Hepatic stellate cell (primary cell): ENCODE results near the gene SNX2.

Source experiments
- DNase-seq: peaks from one replicate; pipeline ENCODE4 v3.0.0; 2011; ENCODE audit warnings: low spot score

Gene SNX2

DNA sequence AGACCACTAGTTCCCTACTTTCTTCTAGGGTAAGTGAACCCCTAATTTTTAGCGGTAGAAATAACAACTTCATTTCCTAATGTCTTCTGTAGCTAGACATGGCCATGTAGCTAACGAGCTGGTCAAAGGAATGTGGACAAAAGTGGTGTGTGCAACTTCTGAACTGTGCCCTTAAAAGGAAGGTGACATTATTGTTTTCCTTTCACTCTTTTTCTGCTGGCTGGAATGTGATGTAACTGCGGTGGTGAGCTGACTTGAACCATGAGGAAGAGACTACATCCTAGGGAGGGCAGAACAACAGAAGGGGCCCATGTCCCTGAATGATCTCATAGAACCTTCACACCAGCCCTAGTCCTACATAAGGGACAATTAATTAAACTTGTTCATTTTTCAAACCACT is 1.3 kb upstream of the SNX2 start:
- no peak for DNase-seq

DNA sequence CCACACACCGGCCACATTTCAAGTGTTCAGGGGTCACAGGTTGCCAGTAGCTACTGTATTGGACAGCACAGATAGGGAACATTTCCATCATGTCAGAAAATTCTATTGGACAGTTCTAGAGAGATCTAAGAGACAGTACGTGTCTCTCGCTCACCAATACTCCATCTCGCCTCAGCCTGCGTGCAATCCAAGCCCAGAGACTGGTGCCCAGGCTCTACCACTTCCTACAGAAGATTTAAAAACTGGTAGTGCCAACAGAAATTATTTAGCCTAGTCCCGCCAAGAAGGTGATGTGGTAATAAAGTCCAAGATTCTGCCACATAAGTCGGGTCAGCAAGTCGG is 390 bp upstream of the SNX2 start:
- DNase-seq, result no peak

DNA sequence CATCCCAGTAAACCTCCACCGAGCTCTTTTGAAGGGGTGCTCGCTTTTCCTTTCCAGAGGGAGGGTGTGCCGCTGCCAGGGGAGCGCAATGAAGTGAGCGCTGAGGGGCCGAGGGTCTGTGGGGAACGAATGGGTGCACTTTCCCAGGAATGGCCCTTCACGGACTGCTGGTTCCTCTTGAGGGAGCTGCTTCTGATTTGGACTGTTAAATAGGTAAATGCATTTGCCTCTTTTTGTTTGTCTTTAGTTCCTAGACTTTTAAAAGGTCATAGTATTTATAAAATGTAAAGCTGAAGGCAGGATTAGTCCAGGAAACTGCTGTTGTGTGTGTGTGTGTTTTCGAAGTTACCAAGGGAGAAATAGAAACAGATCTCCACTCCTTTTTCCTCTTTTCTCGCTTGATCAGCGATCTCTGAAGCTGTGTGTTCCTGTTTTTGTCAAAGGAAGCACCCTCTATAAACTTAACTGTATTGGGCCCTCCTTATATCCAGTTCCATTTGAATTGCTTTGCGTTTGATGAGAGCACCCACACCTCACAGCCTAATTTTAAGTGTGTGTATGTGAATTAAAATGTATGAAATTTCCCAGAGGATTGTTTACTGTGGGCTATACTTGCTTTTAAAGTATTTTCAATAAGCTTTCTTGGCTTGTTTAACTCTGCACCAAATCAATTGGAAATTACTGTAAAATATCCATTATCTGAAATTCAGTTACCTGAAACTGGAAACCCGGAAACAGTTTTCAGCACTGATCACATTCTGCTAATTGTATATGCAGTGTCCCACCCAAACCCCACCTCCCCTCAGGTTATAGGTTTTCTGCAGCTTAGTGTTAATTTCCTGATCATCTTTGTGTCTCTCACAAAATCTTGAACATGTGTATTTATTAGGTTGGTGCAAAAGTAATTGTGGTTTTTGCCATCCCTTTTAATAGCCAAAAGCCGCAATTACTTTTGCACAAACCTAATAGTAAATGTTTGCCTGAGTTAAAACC is 966 bp downstream of the SNX2 start:
- DNase-seq, result peak; percentile 9

DNA sequence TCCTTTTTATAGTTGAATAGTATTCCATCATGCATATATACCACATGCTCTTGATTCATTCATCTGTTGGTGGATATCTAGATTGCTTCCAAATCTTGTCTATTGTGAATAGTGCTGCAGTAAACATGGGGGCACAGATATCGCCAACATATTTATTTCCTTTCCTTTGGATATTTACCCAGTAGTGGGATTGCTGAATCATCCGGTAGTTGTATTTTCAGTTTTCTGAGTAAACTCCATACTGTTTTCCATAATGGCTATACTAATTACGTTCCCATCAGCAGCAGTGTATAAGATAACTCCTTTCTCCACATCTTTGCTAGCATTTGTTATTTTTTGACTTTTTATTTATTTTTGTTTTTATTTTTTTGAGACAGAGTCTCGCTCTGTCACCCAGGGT is 3.3 kb downstream of the SNX2 start:
- no peak for DNase-seq

DNA sequence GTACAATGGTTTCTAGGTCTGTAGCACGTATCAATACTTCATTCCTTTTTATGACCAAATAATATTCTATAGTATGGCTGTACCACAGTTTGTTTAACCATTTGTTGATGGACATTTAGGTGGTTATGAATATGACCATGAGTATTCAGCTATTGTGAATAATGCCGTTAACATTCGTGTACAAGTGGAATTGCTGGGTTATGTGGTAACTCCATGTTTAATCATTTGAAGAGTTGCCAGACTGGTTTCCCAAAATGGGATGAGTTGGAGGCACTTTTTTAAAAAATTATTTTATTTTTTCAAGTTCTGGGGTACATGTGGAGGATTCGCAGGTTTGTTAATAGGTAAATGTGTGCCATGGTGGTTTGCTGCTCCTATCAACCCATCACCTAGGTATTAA is 4.6 kb downstream of the SNX2 start:
- DNase-seq, result no peak

DNA sequence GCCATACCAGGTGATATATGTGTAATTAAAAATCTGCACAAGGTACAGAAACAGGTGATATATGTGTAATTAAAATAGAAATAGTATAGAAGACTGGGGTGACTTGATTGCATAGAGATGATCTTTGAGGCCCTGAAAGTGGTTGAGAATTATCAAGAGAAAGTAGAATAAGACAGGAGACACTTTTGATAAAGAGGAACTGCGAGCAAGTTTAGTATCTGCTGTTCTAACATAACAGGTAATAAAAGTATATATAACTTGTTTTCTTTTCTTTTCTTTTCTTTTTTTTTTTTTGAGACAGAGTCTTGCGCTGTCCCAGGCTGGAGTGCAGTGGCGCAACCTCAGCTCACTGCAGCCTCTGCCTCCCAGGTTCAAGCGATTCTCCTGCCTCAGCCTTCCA is 5.4 kb downstream of the SNX2 start:
- DNase-seq, result no peak

DNA sequence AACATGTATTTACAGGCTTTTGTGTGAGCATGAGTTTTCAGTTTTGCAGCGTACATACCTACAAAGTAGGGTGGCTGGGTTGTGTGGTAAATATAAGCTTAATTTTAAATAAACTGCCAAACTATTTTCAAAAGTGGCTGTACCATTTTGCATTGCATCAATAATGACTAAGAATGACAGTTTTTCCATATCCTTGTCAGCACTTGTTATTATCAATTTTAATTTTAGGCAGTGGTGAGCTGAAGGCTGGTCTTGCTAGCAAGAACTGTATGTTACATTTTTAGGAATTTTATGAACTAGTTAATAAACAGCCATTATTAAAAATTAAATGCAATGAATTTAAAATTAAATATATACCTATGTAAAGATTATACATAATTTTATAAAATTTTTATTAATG is 6.6 kb downstream of the SNX2 start:
- DNase-seq, result no peak

DNA sequence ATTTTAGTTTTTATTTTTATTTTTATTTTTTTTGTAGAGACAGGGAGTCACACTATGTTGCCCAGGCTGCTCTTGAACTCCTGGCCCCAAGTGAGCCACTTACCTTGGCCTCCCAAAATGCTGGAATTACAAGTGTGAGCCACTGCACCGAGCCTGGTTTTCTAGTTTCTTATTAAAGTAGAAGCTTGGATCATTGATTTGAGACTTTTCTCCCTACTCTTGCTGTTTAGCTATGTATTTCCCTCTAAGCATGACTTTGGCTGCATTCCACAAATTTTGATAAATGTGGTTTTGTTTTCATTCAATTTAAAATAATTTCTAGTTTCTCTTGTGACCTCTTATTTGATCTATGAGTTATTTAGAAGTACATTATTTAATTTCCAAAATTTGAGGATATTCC is 10.4 kb downstream of the SNX2 start:
- no peak for DNase-seq

DNA sequence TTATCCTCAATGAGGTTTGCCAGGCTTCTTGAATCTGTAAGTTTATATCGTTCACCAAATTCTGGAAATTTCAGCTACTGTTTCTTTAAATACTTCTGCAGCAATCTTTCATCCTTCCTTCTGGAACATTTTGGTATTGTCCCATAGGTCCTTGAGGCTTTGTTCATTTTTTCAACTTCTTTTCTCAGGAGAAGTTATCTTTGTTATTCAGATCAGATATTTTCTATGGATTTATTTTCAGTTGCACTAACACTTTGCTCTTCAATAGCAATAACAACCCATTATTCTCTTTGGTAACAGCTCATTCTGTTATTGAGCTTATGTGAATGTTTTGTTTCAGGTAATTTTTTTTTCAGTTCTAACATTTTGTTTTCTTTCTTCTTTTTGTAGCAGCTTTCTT is 13.5 kb downstream of the SNX2 start:
- DNase-seq, result no peak

DNA sequence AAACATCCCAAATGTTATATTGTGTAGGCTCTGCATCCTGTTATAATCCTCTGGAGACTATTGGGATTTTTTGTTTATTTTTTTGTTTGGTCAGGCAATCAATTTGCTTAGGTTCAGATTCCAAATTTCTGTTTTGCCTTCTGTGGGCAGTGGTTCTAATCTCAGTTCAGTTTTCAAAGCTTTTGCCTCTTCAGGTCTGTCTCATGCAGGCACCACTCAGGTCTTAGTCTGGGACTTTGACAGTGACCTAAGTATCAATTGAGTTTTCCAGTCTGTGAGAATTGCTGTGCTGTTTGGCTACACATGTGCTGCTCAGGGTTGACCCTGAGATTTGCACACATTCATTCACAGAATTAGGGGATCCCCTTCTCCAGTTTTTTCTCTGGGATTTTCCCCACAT is 14.1 kb downstream of the SNX2 start:
- DNase-seq, result no peak

DNA sequence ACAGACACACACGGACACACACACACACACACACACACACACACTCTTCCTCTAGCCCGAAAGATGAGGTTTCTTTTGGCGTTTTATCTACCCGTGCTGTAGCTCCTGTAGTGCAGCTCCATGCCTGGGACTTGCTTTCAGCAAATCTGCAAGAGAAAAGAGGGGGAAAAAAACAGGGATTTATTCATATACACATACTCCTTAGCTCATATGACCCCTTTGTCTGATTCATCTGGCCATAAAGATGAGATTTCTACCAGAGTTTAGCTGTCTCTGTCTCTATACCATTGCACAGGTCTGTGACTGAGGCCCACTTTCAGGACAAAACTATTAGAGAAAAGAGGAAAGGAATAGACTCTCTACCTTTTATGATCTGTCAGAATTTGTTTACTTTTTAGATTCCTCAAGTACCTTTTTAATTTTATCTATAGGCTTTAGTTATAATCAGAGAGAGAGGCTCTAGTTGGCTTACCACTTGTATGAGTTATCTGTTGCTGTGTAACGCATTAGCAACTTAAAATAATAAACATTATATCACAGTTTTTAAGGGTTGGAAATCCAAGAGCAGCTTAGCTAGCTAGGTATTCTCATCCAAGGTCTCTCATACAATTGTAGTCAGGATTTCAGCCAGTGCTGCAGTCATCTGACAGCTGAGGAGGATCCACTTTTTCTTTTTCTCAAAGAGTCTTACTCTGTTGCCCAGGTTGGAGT is 14.7 kb downstream of the SNX2 start:
- DNase-seq, result no peak

DNA sequence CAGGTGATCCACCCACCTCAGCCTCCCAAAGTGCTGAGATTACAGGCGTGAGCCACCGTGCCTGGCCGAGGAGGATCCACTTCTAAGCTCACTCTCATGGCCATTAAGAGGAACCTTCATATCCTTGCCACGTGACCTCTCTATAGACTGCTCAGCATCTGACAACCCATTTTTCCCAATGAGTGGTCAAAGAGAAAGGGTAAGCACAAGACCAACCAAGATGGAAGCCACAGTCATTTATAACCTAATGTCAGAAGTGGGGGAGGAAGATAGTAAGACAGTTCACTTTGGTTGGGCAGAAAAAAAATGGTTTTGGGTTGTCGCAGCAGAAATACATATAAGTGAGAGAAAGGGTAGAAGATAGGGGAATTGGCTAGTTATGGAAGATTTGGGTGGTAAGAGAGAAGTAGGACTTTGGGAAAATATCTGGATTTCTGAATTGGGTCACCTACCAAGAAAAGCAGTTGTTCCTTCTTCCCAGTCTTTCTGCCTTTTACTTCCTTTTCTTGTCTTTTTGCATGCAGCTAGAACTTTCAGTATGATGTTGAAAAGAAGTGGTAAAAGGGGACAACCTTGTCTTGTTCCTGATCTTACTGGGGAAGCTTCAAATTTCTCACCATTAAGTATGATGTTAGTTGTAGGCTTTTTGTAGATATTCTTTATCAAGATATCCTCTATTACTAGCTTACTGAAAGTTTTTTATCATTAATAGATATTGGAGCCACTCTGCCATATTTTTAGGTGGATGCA is 15.6 kb downstream of the SNX2 start:
- no peak for DNase-seq

DNA sequence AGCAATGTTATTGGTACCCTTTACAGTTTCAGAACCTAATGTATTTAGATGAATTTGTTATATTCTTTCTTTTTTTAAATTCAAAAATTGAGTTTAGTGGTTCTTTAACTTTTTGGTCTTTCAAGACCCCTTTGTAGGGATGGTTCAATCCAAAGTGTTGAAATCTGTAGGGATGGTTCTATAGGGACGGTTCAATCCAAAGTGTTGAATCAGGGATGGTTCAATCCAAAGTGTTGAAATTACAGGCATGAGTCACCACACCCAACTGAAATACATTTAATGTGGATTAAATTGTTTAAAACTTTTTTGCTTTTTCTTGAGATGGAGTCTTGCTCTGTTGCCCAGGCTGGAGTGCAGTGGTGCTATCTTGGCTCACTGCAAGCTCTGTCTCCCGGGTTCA is 30.6 kb downstream of the SNX2 start:
- no peak for DNase-seq

DNA sequence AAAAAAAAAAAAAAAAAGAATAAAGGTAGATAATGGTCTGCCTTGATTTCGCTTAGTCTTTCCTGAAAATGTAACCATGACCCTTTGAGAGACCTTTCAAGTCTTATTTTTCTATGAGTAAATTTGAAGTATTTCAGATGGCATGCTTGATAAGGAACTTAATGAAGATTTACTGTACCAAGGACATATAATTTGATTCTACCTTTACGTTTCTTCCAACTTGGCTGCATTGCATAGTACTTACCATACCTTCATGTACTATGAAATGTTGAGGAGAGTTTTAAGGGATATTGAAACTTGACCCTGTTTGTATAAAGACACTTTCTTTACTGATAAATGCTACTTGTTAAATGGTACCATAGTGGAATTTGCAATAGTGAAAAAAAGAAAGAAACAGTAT is 35.5 kb downstream of the SNX2 start:
- no peak for DNase-seq

DNA sequence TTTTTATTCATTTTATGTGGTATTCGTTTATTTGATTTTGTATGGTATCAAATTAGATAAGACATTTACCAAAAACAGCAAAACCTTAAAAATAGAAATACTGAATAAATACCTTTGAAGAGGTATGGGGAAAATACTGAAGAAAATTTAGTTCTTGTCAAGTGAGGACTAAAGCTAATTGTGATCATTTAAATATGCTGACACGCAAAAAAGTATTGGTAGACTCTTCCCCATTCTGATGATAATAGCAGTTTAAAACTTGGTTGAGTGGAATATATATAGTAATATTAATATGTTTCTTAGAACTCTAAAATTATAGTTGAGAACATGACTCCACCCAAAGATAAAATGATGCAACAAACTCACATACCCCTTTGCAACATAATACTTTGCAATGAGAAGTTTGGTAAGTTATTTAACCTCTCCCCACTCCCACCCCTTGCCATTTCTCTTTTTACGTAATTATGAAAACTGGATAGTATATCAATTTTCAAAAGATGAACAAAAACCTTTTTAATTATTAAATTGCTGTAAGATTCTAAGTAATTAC is 40.4 kb downstream of the SNX2 start:
- DNase-seq, result no peak

DNA sequence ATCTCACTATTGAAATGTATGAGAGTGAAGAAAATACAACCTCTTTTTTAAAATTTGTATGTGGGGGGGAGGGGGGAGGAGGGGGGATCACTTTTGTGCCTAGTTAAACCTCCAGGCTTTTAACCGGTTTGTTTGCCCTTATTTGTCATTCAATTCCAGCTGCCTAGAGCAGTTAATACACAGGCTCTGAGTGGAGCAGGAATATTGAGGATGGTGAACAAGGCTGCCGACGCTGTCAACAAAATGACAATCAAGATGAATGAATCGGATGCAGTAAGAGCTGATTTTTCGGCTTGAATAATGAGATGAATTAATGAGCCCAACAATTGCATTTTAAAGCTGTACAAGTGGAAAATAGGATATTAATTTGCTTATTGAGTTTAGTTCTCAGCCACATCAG is 41.9 kb downstream of the SNX2 start:
- no peak for DNase-seq

DNA sequence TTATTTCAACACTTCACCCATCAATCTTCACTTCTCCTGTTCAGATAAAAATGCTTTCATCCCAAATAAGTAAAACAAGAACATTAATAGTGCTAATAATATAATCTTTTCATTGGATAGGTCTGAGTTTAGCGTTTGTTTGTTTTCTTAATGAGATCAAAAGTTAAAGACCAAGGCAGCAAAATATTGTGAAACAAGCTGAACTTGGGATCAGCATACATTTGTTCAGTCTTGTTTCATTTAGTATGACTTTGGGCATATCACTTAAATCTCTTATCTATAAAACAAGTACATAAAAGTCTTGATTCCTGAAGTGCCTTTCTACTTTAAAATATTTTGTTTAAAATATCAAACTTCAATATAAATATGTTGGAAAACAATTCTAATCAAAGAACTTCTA is 57.1 kb downstream of the SNX2 start:
- DNase-seq, result no peak

DNA sequence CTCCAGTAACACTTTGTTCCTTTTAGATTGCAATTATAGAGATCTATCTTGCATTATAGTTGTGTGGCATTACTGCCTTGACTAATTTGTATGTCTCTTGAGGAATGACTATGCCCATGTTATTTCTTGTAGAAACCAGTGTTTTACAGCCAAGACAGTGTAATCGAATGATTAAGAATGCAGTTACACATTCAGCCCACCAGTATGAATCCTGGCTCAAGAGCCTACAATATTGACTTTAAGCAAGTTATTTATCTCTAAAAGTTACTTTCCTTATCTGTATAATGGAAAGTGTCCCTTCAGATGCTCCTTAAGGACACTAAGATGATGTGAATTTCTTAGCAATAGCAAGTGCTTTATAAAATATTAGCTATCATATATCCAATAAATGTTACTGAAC is 60.8 kb downstream of the SNX2 start:
- DNase-seq, result no peak

DNA sequence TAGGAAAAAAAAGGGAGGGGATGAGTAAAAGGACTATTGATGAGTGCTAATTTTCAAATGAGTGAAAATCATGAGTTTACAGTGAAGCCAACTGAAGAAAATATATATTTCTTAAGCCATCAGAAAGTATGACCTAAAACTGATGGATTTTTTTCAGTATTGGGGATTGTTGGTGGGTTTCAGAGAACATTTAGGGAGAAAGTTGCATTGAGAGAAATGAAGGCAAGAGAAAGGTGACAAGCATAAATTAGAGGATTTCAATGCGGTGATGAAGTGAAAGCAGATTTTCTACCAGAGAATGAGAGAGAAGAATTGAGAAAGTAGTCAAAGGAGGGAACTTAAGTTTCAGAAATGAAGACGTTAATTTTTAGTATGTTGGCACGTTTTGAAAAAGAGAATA is 62.1 kb downstream of the SNX2 start:
- DNase-seq, result no peak

DNA sequence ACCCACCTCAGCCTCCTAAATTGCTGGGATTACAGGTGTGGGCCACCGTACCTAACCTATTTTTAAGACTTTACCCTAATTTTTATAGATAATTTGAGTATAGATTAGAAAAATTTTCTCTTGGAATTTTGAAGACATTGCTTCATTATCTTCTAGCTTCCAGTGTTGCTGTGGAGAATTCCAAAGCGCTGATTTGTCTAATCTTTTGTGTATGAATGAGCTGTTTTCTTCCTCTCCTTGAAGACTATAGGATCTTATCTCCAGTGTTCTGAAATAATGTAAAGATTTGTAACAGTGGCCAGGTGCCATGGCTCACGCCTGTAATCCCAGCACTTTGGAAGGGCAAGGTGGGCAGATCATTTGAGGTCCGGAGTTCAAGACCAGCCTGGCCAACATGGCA is 64.9 kb downstream of the SNX2 start:
- no peak for DNase-seq

DNA sequence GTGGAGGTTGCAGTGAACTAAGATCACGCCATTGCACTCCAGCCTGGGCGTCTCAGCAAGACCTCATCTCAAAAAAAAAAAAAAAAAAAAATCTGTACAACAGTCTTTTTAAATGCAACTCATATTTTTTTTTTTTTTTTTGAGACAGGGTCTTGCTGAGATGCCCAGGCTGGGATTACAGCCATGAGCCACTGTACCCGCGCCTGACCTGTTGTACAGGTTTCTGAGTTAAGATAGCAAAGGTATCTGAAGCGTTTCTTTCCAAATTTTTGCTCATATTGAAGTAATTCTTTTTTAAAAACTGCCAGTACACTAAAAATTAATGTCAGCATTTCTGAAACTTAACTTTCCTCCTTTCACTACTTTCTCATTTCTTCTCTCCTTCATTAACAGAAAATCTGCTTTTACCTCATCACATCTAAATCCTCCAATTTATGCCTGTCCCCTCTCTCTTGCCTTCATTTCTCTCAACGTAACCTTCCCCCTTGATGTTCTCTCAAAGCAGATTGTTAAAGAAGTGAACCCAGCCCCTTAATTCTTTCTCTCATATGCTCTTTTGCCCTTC is 67.2 kb downstream of the SNX2 start:
- DNase-seq, result no peak
